ENCODE data around the gene SBNO2.

DNA sequence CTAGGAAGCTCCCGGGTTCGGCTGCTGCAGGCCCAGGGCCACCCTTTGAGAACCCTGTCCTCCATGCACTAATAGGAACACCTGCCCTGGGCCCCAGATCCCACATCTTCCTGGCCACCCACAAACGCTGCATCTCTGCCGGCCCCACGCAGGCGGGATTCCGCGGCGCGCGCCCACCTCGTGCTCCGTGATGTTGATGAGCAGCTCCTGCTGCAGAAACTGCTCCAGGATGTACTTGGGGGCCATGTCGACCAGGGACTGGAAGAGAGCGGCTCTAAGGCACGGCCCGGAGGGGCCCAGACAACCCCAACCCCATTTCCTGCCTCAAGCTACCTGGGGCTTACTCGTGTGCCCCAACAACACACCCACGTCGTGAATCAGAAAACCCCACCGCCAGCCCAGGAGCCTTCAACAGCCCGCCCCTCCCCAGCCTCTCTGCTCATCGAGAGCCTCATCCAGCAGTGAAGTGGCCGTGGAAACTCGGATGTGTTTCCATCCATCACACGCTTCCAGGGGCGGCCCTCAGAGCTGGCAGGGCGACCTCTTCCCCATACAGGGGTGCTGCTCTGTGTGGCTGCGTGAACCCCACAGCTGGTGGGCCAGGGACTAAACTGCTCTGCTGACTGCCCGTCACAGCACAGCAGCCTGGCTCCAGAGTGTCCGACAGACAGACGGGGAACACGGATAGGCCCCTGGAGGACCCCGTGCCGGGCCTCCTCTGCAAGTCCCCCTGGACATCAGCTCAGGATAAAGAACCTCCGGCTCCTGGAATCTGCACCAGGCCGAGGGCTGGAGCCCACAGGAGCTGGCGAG, 83.1 kb downstream of the SBNO2 start:
- TF ChIP-seq EZH2 (IDR thresholded peaks at IDR 0.05; ENCODE audit: borderline replicate concordance, low read depth, low read length) (no peak), JUN (IDR thresholded peaks at IDR 0.05; ENCODE audit: borderline replicate concordance, low read depth, low read length) (no peak), JUN (CRISPR knock-in tag; IDR thresholded peaks at IDR 0.05; ENCODE audit: borderline replicate concordance) (no peak), CTCF (IDR thresholded peaks at IDR 0.05 in 2 of 3, conservative IDR thresholded peaks at IDR 0.05 in 1 of 3; ENCODE audit: insufficient read depth in 2 of 3, low read depth in 1 of 3, low read length in 3 of 3) (no peak), HNRNPLL (IDR thresholded peaks at IDR 0.05; ENCODE audit: low read depth, low read length, poor library complexity, severe bottlenecking) (no peak), BCOR (IDR thresholded peaks at IDR 0.05) (no peak), GTF3C2 (IDR thresholded peaks at IDR 0.05; ENCODE audit: borderline replicate concordance, extremely low read depth, insufficient read length) (no peak), TAF1 (IDR thresholded peaks at IDR 0.05; ENCODE audit: control insufficient read depth, extremely low read depth, insufficient read depth, low read length, severe bottlenecking) (no peak), NFE2 (IDR thresholded peaks at IDR 0.05; ENCODE audit: low read depth) (no peak), JUND (IDR thresholded peaks at IDR 0.05; ENCODE audit: borderline replicate concordance, low read depth, low read length) (no peak), JUND (tag; IDR thresholded peaks at IDR 0.05; ENCODE audit: borderline replicate concordance, low read depth, low read length) (no peak), AFF4 (CRISPR knock-in tag; IDR thresholded peaks at IDR 0.05) (no peak), PHF8 (IDR thresholded peaks at IDR 0.05; ENCODE audit: borderline replicate concordance, low read length) (no peak)
